Prostate gland (tissue), 2 donors: ENCODE data around the gene SLC25A12. TPM values are rescaled to one million over a fixed set of nuclear protein-coding genes. Genes with fewer than 3 reads are reported as not detected.
A peak's percentile ranks its signal among the peaks of the same experiment; 100 is the strongest.

Experiments
- DNase-seq: peaks from one replicate; pipeline ENCODE4 v3.0.0-alpha.2; 2019; ENCODE audit warnings: low spot score
- H3K27ac ChIP-seq, 2 donors: fragments of 200-600 bp; sonication (generic); 2 replicates each; pipeline ENCODE4 v1.5.1; 2017 to 2019
- H3K27me3 ChIP-seq: fragments of 200-600 bp; sonication (generic); replicated peaks from 2 replicates; pipeline ENCODE4 v1.5.1; 2019; ENCODE audit not compliant: insufficient read depth
- H3K36me3 ChIP-seq, 2 donors: fragments of 200-600 bp; sonication (generic); 1 replicate in 1 of 2; 2 replicates in 1 of 2; pipeline versions ENCODE4 v1.5.1 to v1.8.1; 2017 to 2019
- H3K4me1 ChIP-seq: fragments of 200-600 bp; sonication (generic); replicated peaks from 2 replicates; pipeline ENCODE4 v1.5.1; 2019
- H3K4me3 ChIP-seq, 2 donors: fragments of 200-600 bp; sonication (generic); 2 replicates each; pipeline ENCODE4 v1.5.1; 2017 to 2019
- H3K9me3 ChIP-seq: fragments of 200-600 bp; sonication (generic); 2 replicates; pipeline ENCODE4 v1.5.1; 2017
- POLR2A ChIP-seq: fragments of 450-650 bp; IDR thresholded peaks from one replicate; pipeline ENCODE4 v1.6.1; 2016; ENCODE audit warnings: antibody characterized with exemption, mild to moderate bottlenecking
- POLR2AphosphoS5 ChIP-seq: sonication (generic); formaldehyde crosslinking; IDR thresholded peaks from one replicate; pipeline ENCODE4 v1.6.1; 2017; ENCODE audit warnings: antibody characterized with exemption
- WGBS: methylation state at CpG from one replicate; pipeline ENCODE4 v1.1.5; 2018; 5-methylcytosine and 5-hydroxymethylcytosine counted together
- intact Hi-C: fragments of 100-400 bp; cut with DNase I; formaldehyde crosslinking; loops from one replicate; pipeline ENCODE4 v1.14.2; 2022
- total RNA-seq, 2 donors: library from RNA; depleted of rRNA; stranded (reverse); fragments of >200 nt; gene quantifications; one replicate each; pipeline ENCODE4 v1.1.0, GENCODE V29; 2016
- TF ChIP-seq, protein P1 (sequence below), 4 experiments: fragments of 200-600 bp in 2 of 4; fragments of 450-650 bp in 2 of 4; sonication (generic) in 2 of 4; IDR thresholded peaks; 1 replicate in 3 of 4; 2 replicates in 1 of 4; pipeline ENCODE4 v1.5.1; 2016 to 2019; ENCODE audit warnings: antibody characterized with exemption in 4 of 4, mild to moderate bottlenecking in 2 of 4, moderate library complexity in 2 of 4

Gene SLC25A12
- total RNA-seq, 2 donors from 2014 or later = 23.5 to 33.9 TPM

GRCh38 chr2:171930385-171930784 is 36.3 kb upstream of the SLC25A12 start:
- Histone ChIP-seq H3K27ac (no peak overlapping the region), H3K27me3 (no peaks in the 10 kb centered on the region), H3K4me3 (no peak overlapping the region), H3K4me1 (no peaks in the 10 kb centered on the region), H3K36me3 (no peaks in the 10 kb centered on the region), H3K9me3 (no peaks in the 10 kb centered on the region)
- no peak for DNase-seq
- intact Hi-C loops = no loop called here
- TF ChIP-seq, protein P1, sequence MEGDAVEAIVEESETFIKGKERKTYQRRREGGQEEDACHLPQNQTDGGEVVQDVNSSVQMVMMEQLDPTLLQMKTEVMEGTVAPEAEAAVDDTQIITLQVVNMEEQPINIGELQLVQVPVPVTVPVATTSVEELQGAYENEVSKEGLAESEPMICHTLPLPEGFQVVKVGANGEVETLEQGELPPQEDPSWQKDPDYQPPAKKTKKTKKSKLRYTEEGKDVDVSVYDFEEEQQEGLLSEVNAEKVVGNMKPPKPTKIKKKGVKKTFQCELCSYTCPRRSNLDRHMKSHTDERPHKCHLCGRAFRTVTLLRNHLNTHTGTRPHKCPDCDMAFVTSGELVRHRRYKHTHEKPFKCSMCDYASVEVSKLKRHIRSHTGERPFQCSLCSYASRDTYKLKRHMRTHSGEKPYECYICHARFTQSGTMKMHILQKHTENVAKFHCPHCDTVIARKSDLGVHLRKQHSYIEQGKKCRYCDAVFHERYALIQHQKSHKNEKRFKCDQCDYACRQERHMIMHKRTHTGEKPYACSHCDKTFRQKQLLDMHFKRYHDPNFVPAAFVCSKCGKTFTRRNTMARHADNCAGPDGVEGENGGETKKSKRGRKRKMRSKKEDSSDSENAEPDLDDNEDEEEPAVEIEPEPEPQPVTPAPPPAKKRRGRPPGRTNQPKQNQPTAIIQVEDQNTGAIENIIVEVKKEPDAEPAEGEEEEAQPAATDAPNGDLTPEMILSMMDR (IDR thresholded peaks at IDR 0.05) = no peak
- TF ChIP-seq POLR2AphosphoS5 (no peak), POLR2A (no peak)
- 98% methylated on average over 4 of the region's 4 CpGs for WGBS

DNA sequence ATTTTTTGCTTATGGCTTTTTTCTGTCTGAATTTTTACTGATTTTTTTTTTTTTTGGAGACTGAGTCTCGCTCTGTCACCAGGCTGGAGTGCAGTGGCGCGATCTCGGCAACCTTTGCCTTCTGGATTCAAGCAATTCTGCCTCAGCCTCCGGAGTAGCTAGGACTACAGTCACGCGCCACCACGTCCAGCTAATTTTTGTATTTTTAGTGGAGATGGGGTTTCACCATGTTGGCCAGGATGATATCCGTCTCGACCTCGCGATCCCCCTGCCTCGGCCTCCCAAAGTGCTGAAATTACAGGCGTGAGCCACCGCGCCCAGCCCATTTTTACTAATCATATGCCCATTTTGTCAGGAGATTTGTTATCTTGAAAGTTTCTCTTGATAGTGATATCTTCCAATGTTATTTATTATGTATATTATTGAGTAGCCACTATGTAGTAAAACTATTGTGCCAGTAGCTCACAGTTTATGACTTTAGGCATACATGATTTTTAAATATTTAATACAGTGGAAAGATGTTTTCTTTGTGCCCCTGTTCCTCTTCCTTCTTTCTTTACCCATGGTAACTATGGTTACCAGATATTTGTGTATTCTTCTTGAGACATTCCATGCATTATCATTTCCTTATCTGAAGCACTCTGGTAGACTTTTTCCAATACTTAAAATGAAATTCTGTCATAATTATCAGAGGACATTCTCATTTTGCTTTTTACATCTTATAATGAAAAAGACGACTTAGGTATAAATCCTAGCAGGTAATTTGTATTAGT is 30.3 kb upstream of the SLC25A12 start:
- no peak for TF ChIP-seq POLR2A
- no peak for TF ChIP-seq POLR2AphosphoS5
- TF ChIP-seq, protein P1 (IDR thresholded peaks at IDR 0.05) = no peak
- Histone ChIP-seq H3K4me3 (no peak overlapping the region), H3K4me1 (no peaks in the 10 kb centered on the region), H3K27ac (no peak overlapping the region), H3K27me3 (no peaks in the 10 kb centered on the region), H3K9me3 (no peaks in the 10 kb centered on the region), H3K36me3 (no peaks in the 10 kb centered on the region)
- intact Hi-C loops = no loop called here
- no peak for DNase-seq
- WGBS = 95% methylated on average over 17 of the region's 17 CpGs

DNA sequence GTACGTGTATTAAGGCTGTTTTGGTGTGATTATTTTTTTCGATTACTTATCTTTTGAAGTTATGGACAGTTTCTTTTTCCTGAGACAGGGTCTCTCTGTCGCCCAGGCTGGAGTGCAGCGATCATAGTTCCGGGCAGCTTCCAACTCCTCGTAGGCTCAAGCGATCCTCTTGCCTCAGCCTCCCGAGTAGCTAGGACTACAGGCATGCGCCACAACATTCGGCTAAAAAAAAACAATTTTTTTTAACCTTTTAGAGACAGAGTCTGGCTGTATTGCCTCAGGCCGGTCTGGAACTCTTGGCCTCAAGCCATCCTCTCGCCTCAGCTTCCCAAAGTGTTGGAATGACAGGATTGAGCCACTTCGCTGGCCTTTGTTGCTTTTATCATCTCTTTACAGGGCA is 29.2 kb upstream of the SLC25A12 start:
- TF ChIP-seq, protein P1 (IDR thresholded peaks at IDR 0.05) = no peak
- no peak for TF ChIP-seq POLR2AphosphoS5
- no peak for TF ChIP-seq POLR2A
- H3K36me3 ChIP-seq = no peaks in the 10 kb centered on the region
- 26% methylated on average over 13 of the region's 13 CpGs for WGBS
- no peaks in the 10 kb centered on the region for H3K27me3 ChIP-seq
- no peaks in the 10 kb centered on the region for H3K4me1 ChIP-seq
- peak overlapping the region; percentile 95 to 98 for H3K27ac ChIP-seq
- H3K4me3 ChIP-seq = peak overlapping the region; percentile 79 to 81
- no peaks in the 10 kb centered on the region for H3K9me3 ChIP-seq
- intact Hi-C loops = no loop called here
- DNase-seq = no peak

DNA sequence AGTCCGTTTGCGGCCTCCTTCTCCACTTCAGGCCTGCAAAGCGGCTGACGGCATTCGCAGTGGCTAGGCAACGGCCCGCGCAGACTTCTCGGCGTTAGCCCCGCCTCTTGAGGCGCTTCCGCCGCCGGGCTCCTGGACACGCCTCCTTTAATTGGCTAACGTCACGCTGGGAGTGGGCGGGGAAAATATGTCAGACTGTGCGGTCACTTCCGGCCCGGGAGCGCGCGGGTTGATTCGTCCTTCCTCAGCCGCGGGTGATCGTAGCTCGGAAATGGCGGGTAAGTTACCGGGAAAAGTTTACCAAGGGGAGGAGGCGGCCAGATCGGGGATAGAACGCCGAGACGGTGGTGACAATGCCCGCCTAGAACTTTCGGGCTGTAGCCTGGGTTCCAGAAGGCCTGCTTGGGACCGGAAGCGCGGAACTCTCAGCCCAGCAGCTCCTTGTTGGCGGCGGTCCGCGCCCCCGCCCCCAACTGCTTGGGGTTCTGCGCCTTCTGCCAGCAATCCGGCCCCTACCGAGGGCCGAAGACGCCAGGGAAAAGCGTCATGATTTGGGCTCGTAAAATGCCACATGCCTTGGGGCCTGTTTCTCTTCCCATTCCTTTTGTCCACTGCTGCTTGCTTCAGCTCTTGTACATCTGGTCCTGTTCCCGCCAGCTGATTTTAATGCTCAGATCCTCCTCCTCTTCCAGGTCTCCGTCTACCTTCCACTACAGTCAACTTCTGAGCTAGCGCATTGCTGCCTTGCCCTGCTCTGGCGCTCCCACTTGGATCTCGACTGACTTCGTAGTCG is 28.4 kb upstream of the SLC25A12 start, which contains the start of gene HAT1:
Gene HAT1, plus strand, starts transcription at position 232 of the 793 bp plus-strand sequence. Its CDS starts 40 bp downstream, at position 272.
- H3K27ac ChIP-seq = peak within 1 kb of the TSS; percentile 95 to 98
- TF ChIP-seq, protein P1 (IDR thresholded peaks at IDR 0.05) = no peak
- TF ChIP-seq POLR2A (peak; percentile 61), POLR2AphosphoS5 (peak; percentile 98)
- no peaks in the 10 kb centered on the region for H3K4me1 ChIP-seq
- intact Hi-C loops = loop anchor here (1.0 kb wide), 1 partner anchor 28 kb away; the partner anchor contains the start of gene SLC25A12
- DNase-seq = peak; percentile 97
- H3K9me3 ChIP-seq = no peaks in the 10 kb centered on the region
- no peaks in the 10 kb centered on the region for H3K36me3 ChIP-seq
- under 1% methylated on average over 61 of the region's 61 CpGs for WGBS
- no peaks in the 10 kb centered on the region for H3K27me3 ChIP-seq
- H3K4me3 ChIP-seq = peak within 1 kb of the TSS; percentile 79 to 81
